HG03575 (cell line): ENCODE results near the gene SMC3.
"Not testable (repeated sequence)": the region's sequence is repeated elsewhere in the genome, so short reads cannot be mapped to it uniquely, and the experiment has no call there.

Source experiments
- ATAC-seq: cut with Tn5 transposase; IDR thresholded peaks from one replicate; pipeline ENCODE4 v1.9.1; 2021; ENCODE audit not compliant: unreplicated experiment, insufficient number of reproducible peaks, low FRiP score; ENCODE audit errors: extremely low read depth

The SMC3 gene

GRCh38 chr10:110569736-110570135 is 2.2 kb downstream of the SMC3 start:
- ATAC-seq = no peak

GRCh38 chr10:110571093-110571743 is 3.7 kb downstream of the SMC3 start:
- no peak for ATAC-seq

GRCh38 chr10:110572862-110573261 is 5.4 kb downstream of the SMC3 start:
- no peak for ATAC-seq

GRCh38 chr10:110574420-110574819 is 6.9 kb downstream of the SMC3 start:
- no peak for ATAC-seq

GRCh38 chr10:110576220-110576619 is 8.7 kb downstream of the SMC3 start:
- ATAC-seq = no peak

GRCh38 chr10:110577056-110577455 is 9.6 kb downstream of the SMC3 start:
- no peak for ATAC-seq

- ATAC-seq = no peak
Observed at GRCh38 chr10:110584006-110584405, 16.5 kb downstream of the SMC3 start.

- ATAC-seq = no peak
Observed at GRCh38 chr10:110591760-110592159, 24.3 kb downstream of the SMC3 start.

- no peak for ATAC-seq
Observed at GRCh38 chr10:110597476-110597875, 30.0 kb downstream of the SMC3 start.

- ATAC-seq = no peak
Observed at GRCh38 chr10:110600487-110601101, 33.1 kb downstream of the SMC3 start.

GRCh38 chr10:110601581-110601980 is 34.1 kb downstream of the SMC3 start:
- ATAC-seq = no peak

- no peak for ATAC-seq
Observed at GRCh38 chr10:110608087-110608486, 40.6 kb downstream of the SMC3 start.

GRCh38 chr10:110609605-110610004 is 42.1 kb downstream of the SMC3 start:
- ATAC-seq = no peak

- no peak for ATAC-seq
Observed at GRCh38 chr10:110610308-110610774, 42.8 kb downstream of the SMC3 start.

GRCh38 chr10:110610781-110611180 is 43.3 kb downstream of the SMC3 start:
- not testable (repeated sequence) for ATAC-seq

- no peak for ATAC-seq
Observed at GRCh38 chr10:110612087-110612486, 44.6 kb downstream of the SMC3 start.

- no peak for ATAC-seq
Observed at GRCh38 chr10:110612629-110613028, 45.1 kb downstream of the SMC3 start.

- no peak for ATAC-seq
Observed at GRCh38 chr10:110613341-110613995, 46.0 kb downstream of the SMC3 start.

- ATAC-seq = no peak
Observed at GRCh38 chr10:110613996-110614495, 46.6 kb downstream of the SMC3 start.
